ENCODE results near the gene ADD3. TPM values are rescaled to one million over a fixed set of nuclear protein-coding genes. Genes with fewer than 3 reads are reported as not detected.
"Not testable (repeated sequence)": the region's sequence is repeated elsewhere in the genome, so short reads cannot be mapped to it uniquely, and the experiment has no call there.

ADD3 gene
- total RNA-seq, 4 donors from 2014 or later = 91.9 to 185 (median 155) TPM

DNA sequence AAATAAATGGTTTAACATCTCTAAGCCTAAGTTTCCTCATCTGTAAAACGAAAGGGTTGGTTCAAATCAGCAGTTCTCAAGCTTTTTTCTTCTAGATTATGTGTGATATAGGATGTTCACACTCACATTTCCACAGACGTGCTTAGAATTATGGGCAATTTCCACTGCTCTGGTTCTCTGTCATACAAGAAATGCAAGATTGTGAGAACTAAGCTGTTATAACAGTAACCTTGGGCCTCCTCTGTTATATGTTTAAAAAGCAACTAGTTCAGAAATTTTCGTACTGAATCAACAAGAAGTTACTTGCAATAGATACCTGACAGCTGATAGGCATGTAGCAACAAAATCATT lies 33.7 kb downstream of the ADD3 start:
- H3K4me3 ChIP-seq (ENCODE audit: low read depth, poor library complexity, severe bottlenecking) = no peak overlapping the region
- WGBS, 2 donors = 53 to 59% methylated on average over 3 of the region's 3 CpGs
- TF ChIP-seq, protein P1, sequence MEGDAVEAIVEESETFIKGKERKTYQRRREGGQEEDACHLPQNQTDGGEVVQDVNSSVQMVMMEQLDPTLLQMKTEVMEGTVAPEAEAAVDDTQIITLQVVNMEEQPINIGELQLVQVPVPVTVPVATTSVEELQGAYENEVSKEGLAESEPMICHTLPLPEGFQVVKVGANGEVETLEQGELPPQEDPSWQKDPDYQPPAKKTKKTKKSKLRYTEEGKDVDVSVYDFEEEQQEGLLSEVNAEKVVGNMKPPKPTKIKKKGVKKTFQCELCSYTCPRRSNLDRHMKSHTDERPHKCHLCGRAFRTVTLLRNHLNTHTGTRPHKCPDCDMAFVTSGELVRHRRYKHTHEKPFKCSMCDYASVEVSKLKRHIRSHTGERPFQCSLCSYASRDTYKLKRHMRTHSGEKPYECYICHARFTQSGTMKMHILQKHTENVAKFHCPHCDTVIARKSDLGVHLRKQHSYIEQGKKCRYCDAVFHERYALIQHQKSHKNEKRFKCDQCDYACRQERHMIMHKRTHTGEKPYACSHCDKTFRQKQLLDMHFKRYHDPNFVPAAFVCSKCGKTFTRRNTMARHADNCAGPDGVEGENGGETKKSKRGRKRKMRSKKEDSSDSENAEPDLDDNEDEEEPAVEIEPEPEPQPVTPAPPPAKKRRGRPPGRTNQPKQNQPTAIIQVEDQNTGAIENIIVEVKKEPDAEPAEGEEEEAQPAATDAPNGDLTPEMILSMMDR (IDR thresholded peaks at IDR 0.05) = no peak
- TF ChIP-seq POLR2A (IDR thresholded peaks at IDR 0.05) = no peak
- intact Hi-C loops (cut with DNase I; ENCODE audit: low total_unique reads) = no loop called here
- DNase-seq (ENCODE audit: low spot score in 2 of 2) = no peak

GRCh38 chr10:110042181-110042580 lies 34.4 kb downstream of the ADD3 start:
- no peak for DNase-seq (ENCODE audit: low spot score in 2 of 2)
- no peak for TF ChIP-seq POLR2A (IDR thresholded peaks at IDR 0.05)
- TF ChIP-seq, protein P1 (IDR thresholded peaks at IDR 0.05) = no peak

GRCh38 chr10:110042891-110043290 lies 35.1 kb downstream of the ADD3 start:
- WGBS, 2 donors = 88 to 92% methylated on average over 4 of the region's 4 CpGs
- intact Hi-C loops (cut with DNase I; ENCODE audit: low total_unique reads) = no loop called here
- TF ChIP-seq, protein P1 (IDR thresholded peaks at IDR 0.05) = no peak
- TF ChIP-seq POLR2A (IDR thresholded peaks at IDR 0.05) = no peak

More at GRCh38 chr10:110042181-110042580, 34.4 kb downstream of the ADD3 start:
- WGBS, 2 donors = 51 to 73% methylated on average over 3 of the region's 3 CpGs
- intact Hi-C loops (cut with DNase I; ENCODE audit: low total_unique reads) = no loop called here
- H3K4me3 ChIP-seq (ENCODE audit: low read depth, poor library complexity, severe bottlenecking) = no peak overlapping the region

GRCh38 chr10:110044681-110045080 lies 36.9 kb downstream of the ADD3 start:
- WGBS, 2 donors = 92 to 100% methylated on average over 2 of the region's 2 CpGs
- H3K4me3 ChIP-seq (ENCODE audit: low read depth, poor library complexity, severe bottlenecking) = no peak overlapping the region
- no peak for DNase-seq (ENCODE audit: low spot score in 2 of 2)
- no peak for TF ChIP-seq POLR2A (IDR thresholded peaks at IDR 0.05)
- intact Hi-C loops (cut with DNase I; ENCODE audit: low total_unique reads) = no loop called here

More at GRCh38 chr10:110042891-110043290, 35.1 kb downstream of the ADD3 start:
- H3K4me3 ChIP-seq (ENCODE audit: low read depth, poor library complexity, severe bottlenecking) = no peak overlapping the region
- no peak for DNase-seq (ENCODE audit: low spot score in 2 of 2)

GRCh38 chr10:110045772-110046171 lies 38.0 kb downstream of the ADD3 start:
- TF ChIP-seq, protein P1 (IDR thresholded peaks at IDR 0.05) = no peak
- no peak for TF ChIP-seq POLR2A (IDR thresholded peaks at IDR 0.05)
- intact Hi-C loops (cut with DNase I; ENCODE audit: low total_unique reads) = no loop called here
- H3K4me3 ChIP-seq (ENCODE audit: low read depth, poor library complexity, severe bottlenecking) = no peak overlapping the region
- 87% methylated on average over 2 of the region's 2 CpGs for WGBS, 2 donors
- DNase-seq (ENCODE audit: low spot score in 2 of 2) = no peak

GRCh38 chr10:110048145-110048544 lies 40.4 kb downstream of the ADD3 start:
- DNase-seq (ENCODE audit: low spot score in 2 of 2); intact Hi-C loops (cut with DNase I; ENCODE audit: low total_unique reads); H3K4me3 ChIP-seq (ENCODE audit: low read depth, poor library complexity, severe bottlenecking): not testable (repeated sequence)
- 93 to 97% methylated on average over 2 of the region's 2 CpGs for WGBS, 2 donors

- H3K4me3 ChIP-seq (ENCODE audit: low read depth, poor library complexity, severe bottlenecking) = no peak overlapping the region
- TF ChIP-seq, protein P1 (IDR thresholded peaks at IDR 0.05) = no peak
- TF ChIP-seq POLR2A (IDR thresholded peaks at IDR 0.05) = no peak
- WGBS, 2 donors = 62 to 77% methylated on average over 1 of the region's 1 CpG
- intact Hi-C loops (cut with DNase I; ENCODE audit: low total_unique reads) = no loop called here
- no peak for DNase-seq (ENCODE audit: low spot score in 2 of 2)
Observed at GRCh38 chr10:110048781-110049180, 41.0 kb downstream of the ADD3 start.

- intact Hi-C loops (cut with DNase I; ENCODE audit: low total_unique reads); H3K4me3 ChIP-seq (ENCODE audit: low read depth, poor library complexity, severe bottlenecking); DNase-seq (ENCODE audit: low spot score in 2 of 2): not testable (repeated sequence)
- WGBS, 2 donors = 93 to 95% methylated on average over 7 of the region's 7 CpGs
Observed at GRCh38 chr10:110049889-110050591, 42.3 kb downstream of the ADD3 start.
